ENCODE results near the gene BRF1. TPM values are rescaled to one million over a fixed set of nuclear protein-coding genes. Genes with fewer than 3 reads are reported as not detected.

Gene BRF1
- total RNA-seq, 2 experiments from 2014 or later: 25.5 to 27.4 TPM

DNA sequence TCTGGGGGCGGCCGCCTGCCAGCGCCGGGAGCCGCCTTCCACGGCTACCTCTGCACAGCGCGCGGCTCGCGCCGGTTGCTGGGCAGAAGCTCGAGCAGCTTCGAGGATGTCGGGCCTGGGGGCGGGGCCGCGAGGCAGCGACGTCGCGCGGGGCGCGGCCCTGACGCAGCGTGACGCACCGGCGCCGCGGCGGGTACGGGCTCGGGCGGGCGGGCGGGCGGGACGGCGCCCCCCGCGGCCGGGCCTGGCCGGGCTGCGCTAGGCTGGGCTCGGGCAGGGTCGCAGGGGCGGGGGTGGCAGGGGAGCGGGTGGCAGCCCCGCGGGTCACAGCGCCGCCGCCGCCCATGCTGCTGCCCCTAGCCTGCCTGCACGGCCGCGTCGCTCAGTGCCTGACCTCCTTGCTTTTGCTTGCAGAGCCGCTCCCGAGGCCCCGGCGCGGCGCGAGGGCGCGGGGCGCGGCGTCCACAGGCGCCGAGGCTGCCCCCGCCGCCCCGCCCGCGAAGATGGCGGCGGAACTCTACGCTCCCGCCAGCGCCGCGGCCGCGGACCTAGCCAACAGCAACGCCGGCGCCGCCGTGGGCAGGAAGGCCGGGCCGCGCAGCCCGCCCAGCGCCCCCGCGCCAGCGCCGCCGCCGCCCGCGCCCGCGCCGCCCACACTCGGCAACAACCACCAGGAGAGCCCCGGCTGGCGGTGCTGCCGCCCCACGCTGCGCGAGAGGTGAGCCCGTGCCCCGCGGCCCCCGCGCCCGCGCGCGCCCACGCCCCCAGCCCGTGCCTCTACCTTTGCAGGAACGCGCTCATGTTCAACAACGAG, 52.2 kb downstream of the BRF1 start, which contains the start of gene BTBD6:
Gene BTBD6, plus strand, starts transcription at position 166 of the 814 bp plus-strand sequence. Its CDS starts 179 bp downstream, at position 345.
- CTCF ChIA-PET: interaction anchor here (0.6 to 2.3 kb wide), 8 partner anchors 52 to 158 kb away, joined by 3 to 11 read pairs (median 4); partner anchors contain the start of genes BRF1 and PACS2
- no peaks in the 10 kb centered on the region for H3K9me3 Mint-ChIP-seq
- H3K27me3 Mint-ChIP-seq: no peaks in the 10 kb centered on the region
- peak within 1 kb of the TSS; percentile 49 for H3K27ac Mint-ChIP-seq
- H3K4me1 Mint-ChIP-seq (ENCODE audit: low read depth): peaks cover 25% of the 10 kb centered on the region
- peak; percentile 92 for DNase-seq
- H3K4me3 Mint-ChIP-seq: peak within 1 kb of the TSS; percentile 74
- intact Hi-C loops (cut with micrococcal nuclease): no loop called here
- POLR2A ChIA-PET: interaction anchor here (0.8 to 1.7 kb wide), 5 partner anchors 45 to 103 kb away, joined by 3 to 9 read pairs (median 4); partner anchors contain the start of gene BRF1
- H3K36me3 Mint-ChIP-seq: peaks cover 18% of the 10 kb centered on the region

DNA sequence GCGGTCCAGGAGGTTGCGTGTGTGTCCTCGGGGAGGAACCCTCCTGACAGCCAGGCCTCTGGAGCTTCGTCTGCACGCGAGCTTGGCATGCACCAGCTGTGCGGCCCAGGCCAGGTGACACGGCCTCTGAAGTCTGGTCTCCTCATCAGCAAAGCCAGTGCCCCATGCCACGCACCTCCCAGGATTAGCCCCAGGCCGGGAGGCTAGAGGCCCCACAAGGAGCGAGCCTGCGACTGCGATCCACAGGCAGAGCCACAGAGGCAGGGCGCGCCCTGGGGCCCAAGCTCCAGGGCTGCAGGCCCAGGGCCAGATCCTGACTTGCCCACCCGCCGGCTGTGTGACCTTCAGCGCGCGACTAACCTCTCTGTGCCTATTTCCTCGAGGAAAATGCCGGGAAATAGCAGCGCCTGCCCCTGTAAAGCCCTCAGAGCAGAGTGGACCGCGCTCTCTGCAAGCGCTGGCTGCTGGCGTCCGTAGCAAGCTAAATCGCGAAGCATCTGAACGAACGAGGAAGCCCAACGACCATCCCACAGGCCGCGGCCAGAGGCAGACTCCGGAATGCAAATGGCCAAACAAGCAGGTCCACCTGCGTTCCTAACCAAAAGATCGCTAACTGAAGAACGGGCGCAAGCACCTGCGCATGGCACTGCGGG, 53.0 kb downstream of the BRF1 start:
- CTCF ChIA-PET: interaction anchor here (0.6 to 2.3 kb wide), 7 partner anchors 53 to 157 kb away, joined by 3 to 11 read pairs (median 4); partner anchors contain the start of genes BRF1 and PACS2
- H3K9me3 Mint-ChIP-seq: no peaks in the 10 kb centered on the region
- H3K27me3 Mint-ChIP-seq: no peaks in the 10 kb centered on the region
- peak overlapping the region; percentile 49 for H3K27ac Mint-ChIP-seq
- peak overlapping the region; percentile 72 for H3K4me3 Mint-ChIP-seq
- POLR2A ChIA-PET: interaction anchor here (0.8 to 1.7 kb wide), 5 partner anchors 46 to 104 kb away, joined by 3 to 9 read pairs (median 4); partner anchors contain the start of gene BRF1
- intact Hi-C loops (cut with micrococcal nuclease): no loop called here
- no peak for DNase-seq
- H3K4me1 Mint-ChIP-seq (ENCODE audit: low read depth): peaks cover 25% of the 10 kb centered on the region
- peaks cover 18% of the 10 kb centered on the region for H3K36me3 Mint-ChIP-seq

DNA sequence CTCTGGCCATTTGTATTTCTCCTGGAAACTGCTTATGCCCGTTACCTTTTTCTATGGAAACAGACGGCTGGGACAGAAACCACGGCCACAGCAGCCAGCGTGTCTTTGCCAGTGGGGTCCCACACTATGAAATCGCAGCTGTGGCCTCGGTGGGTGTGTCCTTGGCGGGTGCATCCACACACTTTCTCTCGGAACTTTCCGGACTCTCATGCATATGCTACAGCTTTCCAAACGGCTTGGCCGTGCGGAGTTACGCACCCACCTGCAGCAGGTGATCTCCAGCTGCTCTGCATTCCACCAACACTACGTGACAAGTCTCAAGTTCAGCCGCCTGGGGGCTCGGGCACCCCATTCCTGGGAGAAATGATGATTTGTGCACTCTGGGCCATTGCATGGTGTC, 53.8 kb downstream of the BRF1 start:
- peak overlapping the region; percentile 72 for H3K4me3 Mint-ChIP-seq
- intact Hi-C loops (cut with micrococcal nuclease): no loop called here
- H3K27ac Mint-ChIP-seq: no peak overlapping the region
- POLR2A ChIA-PET: no interaction called here
- peaks cover 18% of the 10 kb centered on the region for H3K36me3 Mint-ChIP-seq
- no peaks in the 10 kb centered on the region for H3K9me3 Mint-ChIP-seq
- CTCF ChIA-PET: interaction anchor here (1.7 to 2.3 kb wide), 3 partner anchors 105 to 157 kb away, joined by 5 to 11 read pairs (median 9); no protein-coding TSS in a partner anchor
- no peaks in the 10 kb centered on the region for H3K27me3 Mint-ChIP-seq
- peaks cover 25% of the 10 kb centered on the region for H3K4me1 Mint-ChIP-seq (ENCODE audit: low read depth)
- no peak for DNase-seq

DNA sequence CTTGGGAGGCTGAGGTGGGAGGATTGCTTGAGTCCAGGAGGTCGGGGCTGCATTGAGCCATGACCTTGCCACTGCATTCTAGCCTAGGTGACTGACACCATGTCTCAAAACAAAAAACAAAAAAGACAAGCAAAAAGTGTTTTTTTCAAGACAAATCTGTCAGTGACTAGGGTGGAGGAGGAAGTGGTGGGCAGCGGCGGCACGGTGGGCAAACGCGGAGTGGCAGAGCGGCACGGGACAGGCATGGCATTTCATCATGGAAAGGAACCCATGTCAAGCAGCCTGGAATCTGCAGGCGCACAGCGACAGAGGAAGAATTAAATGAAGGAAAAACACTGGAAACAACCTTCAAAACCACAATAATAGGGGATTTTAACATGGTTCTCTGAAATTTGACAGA, 56.5 kb downstream of the BRF1 start:
- Mint-ChIP-seq H3K27me3 (no peaks in the 10 kb centered on the region), H3K27ac (no peak overlapping the region), H3K4me1 (ENCODE audit: low read depth) (peaks cover 13% of the 10 kb centered on the region), H3K4me3 (no peak overlapping the region), H3K36me3 (peaks cover 8% of the 10 kb centered on the region), H3K9me3 (no peaks in the 10 kb centered on the region)
- ChIA-PET POLR2A (no interaction called here), CTCF (no interaction called here)
- DNase-seq: no peak
- intact Hi-C loops (cut with micrococcal nuclease): no loop called here

DNA sequence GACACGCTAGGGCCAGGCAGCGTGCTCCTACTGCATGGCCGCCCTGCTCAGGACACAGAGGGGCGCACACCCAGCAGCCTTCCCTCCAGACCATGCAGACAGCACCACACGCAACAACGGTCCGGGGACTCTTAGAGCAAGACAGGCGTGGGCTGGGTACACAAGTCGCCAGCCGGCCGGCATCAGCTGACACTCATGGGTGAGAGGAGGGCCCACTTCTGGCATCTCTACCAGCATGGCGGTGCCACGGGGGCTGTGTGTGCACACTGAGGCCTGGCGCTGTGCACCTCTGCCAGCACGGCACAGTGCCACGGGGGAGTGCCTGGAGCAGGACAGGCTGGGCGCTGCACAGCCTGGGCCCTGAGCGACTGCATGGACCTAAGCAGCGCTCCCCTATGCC, 59.2 kb downstream of the BRF1 start:
- ChIA-PET CTCF (no interaction called here), POLR2A (no interaction called here)
- no peak for DNase-seq
- H3K4me1 Mint-ChIP-seq (ENCODE audit: low read depth): peaks cover 5% of the 10 kb centered on the region
- no peaks in the 10 kb centered on the region for H3K27me3 Mint-ChIP-seq
- H3K27ac Mint-ChIP-seq: no peak overlapping the region
- H3K36me3 Mint-ChIP-seq: peaks cover 3% of the 10 kb centered on the region
- no peak overlapping the region for H3K4me3 Mint-ChIP-seq
- H3K9me3 Mint-ChIP-seq: no peaks in the 10 kb centered on the region
- intact Hi-C loops (cut with micrococcal nuclease): no loop called here

DNA sequence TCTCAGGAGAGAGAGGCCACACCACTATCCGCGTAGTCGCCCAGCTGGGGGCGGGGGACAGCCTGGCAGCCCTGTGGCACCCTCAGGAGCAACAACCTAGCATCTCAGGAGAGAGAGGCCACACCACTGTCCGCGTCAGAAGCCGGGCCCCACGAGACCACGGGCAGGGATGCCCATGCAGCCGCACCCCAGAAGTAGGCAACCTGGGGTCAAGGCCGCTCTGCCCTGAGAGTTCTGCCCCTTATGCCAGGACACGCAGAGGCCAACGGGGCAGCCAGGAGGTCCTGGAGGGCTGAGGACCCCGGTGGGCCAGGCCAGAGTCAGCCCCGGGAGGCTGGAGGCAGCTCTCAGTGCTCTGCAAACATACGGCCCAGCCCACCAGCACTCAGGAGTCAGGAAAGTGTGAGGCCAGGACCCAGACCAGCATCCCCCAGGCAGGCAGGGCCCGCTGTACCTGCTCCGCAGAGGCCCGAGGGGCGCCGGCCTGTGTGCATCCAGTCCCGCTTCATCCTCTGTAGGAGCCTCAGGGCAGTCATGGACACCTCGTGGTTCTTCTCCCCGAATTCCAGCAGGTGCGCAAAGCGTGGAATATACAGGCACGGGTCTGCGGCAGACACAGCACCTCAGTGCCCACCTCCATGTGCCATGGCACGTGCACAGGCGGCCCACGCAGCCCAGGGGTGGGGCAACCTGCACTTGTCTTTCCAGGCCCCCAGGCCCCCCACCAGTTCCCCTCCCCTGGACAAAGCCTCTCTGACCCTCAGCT, 59.8 kb downstream of the BRF1 start:
- no peak overlapping the region for H3K27ac Mint-ChIP-seq
- ChIA-PET POLR2A (no interaction called here), CTCF (no interaction called here)
- no peak for DNase-seq
- H3K4me1 Mint-ChIP-seq (ENCODE audit: low read depth): peaks cover 4% of the 10 kb centered on the region
- H3K9me3 Mint-ChIP-seq: no peaks in the 10 kb centered on the region
- peaks cover 3% of the 10 kb centered on the region for H3K36me3 Mint-ChIP-seq
- no peak overlapping the region for H3K4me3 Mint-ChIP-seq
- no peaks in the 10 kb centered on the region for H3K27me3 Mint-ChIP-seq
- intact Hi-C loops (cut with micrococcal nuclease): no loop called here

DNA sequence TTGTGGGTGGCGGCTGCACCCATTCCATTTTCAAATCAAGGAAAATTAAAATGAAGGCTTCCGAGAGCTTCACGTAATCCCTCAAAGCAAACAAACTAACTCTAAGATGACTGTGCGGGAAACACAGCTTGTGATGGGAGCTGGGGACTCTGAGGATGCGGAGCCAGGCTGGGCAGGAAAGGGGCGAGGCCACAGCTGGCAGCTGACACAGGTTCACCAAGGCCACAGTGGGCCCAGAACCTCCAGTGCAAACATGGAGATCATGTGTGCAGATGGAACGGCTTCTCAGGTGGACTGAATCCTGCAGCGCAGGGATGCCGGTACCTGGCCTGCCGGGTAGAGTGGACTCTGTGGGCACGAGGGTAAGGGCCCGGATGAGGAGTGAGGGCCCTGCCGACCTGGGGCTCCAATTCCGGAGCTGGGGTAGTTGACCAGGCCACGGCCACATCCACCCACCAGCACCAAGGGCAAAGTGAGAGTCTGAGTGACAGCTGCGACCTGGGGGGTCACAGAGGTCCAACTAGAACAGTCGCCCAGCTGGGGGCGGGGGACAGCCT, 71.6 kb downstream of the BRF1 start:
- H3K9me3 Mint-ChIP-seq: no peaks in the 10 kb centered on the region
- no peaks in the 10 kb centered on the region for H3K27me3 Mint-ChIP-seq
- ChIA-PET CTCF (no interaction called here), POLR2A (no interaction called here)
- intact Hi-C loops (cut with micrococcal nuclease): no loop called here
- H3K4me3 Mint-ChIP-seq: no peak overlapping the region
- no peak for DNase-seq
- no peak overlapping the region for H3K27ac Mint-ChIP-seq
- peaks cover 9% of the 10 kb centered on the region for H3K36me3 Mint-ChIP-seq
- H3K4me1 Mint-ChIP-seq (ENCODE audit: low read depth): no peaks in the 10 kb centered on the region

DNA sequence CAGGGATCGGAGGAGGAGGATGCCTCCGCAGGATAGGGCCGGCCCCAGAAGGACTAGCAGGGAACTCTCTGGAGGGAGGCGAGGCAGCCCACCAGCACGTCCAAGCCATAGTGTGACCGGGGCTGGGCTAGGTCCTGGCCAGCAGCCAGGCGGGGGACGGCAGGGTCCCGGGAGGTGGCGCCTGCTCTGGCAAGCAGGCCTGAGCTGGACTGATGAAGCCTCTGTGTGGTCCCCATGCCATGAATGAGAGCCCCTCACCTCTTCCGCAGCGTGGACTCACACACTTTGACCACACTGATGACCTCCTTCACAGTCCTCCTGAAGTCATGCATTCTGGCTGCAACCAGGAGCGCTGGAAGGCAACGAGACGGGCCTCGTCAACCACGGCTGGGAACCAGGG, 72.2 kb downstream of the BRF1 start:
- intact Hi-C loops (cut with micrococcal nuclease): no loop called here
- Mint-ChIP-seq H3K27me3 (no peaks in the 10 kb centered on the region), H3K36me3 (peaks cover 11% of the 10 kb centered on the region), H3K27ac (no peak overlapping the region), H3K4me3 (no peak overlapping the region), H3K9me3 (no peaks in the 10 kb centered on the region), H3K4me1 (ENCODE audit: low read depth) (no peaks in the 10 kb centered on the region)
- CTCF ChIA-PET: no interaction called here
- POLR2A ChIA-PET: no interaction called here
- no peak for DNase-seq

DNA sequence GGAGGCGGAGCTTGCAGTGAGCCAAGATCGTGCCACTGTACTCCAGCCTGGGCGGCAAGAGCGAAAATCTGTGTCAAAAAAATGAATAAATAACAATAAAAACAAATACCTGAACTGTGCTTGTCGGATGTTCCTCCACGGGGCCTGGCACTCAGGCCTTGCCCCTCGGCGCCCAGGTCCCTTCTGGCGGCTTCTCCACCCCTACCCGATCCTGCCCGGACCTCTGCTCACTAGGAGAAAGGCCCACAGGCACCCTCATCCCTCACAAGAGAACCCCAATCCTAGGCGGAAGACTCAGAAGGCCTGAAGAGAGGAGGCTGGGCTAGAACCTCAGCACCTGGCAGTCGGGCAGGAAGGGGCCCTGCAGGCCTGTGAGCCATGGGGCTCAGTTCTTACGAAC, 73.5 kb downstream of the BRF1 start:
- H3K4me1 Mint-ChIP-seq (ENCODE audit: low read depth): no peaks in the 10 kb centered on the region
- no peak for DNase-seq
- no peaks in the 10 kb centered on the region for H3K27me3 Mint-ChIP-seq
- intact Hi-C loops (cut with micrococcal nuclease): no loop called here
- POLR2A ChIA-PET: no interaction called here
- H3K9me3 Mint-ChIP-seq: no peaks in the 10 kb centered on the region
- H3K36me3 Mint-ChIP-seq: peaks cover 15% of the 10 kb centered on the region
- H3K4me3 Mint-ChIP-seq: no peak overlapping the region
- CTCF ChIA-PET: no interaction called here
- no peak overlapping the region for H3K27ac Mint-ChIP-seq

DNA sequence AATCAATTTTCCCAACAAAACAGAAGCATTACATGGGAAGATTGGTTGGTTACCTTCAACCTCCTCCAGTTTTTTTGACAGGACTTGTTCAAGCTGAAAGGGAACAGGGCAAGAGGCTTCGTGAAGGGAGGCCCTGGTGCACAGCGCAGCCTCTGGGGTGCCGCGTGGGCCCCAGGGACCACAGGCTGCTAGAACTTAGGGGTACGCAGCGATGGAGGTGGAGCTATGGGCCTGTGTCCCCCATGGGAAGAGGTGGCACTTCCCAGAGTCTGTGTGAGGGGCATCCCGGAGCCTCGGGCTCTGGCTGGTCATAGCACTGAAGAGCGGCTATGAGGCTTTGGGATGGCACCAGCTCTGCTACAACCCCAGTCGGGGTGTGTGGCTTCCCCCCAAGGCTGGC, 74.6 kb downstream of the BRF1 start:
- Mint-ChIP-seq H3K36me3 (peaks cover 18% of the 10 kb centered on the region), H3K4me3 (no peak overlapping the region), H3K27me3 (no peaks in the 10 kb centered on the region), H3K4me1 (ENCODE audit: low read depth) (no peaks in the 10 kb centered on the region), H3K9me3 (no peaks in the 10 kb centered on the region), H3K27ac (no peak overlapping the region)
- DNase-seq: no peak
- intact Hi-C loops (cut with micrococcal nuclease): no loop called here
- ChIA-PET POLR2A (no interaction called here), CTCF (no interaction called here)

DNA sequence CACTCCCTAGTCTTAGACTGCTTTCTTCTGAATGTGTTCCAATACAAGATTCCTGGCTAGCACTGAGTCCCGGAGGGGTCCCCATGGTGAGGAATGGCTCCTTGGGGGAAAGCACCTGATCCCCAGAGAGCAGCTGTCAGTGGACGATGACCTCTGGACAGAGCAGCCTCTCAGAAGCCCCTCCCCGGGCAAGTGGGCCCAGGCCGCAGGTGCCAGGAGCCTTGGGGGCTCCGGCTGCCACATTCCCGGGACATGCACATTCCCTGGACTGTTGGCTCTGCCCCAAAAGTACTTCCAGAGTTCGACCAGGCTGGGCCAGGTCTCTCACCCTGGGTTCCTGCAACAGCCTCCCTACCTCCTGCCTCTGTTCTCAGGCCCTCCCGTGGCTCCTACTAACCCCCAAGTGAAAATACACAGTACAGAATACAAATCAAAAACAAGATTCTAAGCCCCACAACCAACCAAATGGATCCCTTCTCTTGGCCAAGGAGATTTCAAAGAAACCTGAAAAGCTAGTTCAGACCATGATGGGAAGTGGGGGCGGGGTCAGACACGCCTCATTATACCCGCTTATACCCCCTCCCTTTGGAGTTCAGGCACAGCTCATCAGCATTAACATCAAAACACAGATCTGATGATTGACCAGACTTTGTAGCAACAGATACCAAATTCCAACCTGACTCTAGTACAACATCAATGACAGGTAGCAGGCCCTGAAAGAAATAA, 75.8 kb downstream of the BRF1 start:
- intact Hi-C loops (cut with micrococcal nuclease): no loop called here
- POLR2A ChIA-PET: no interaction called here
- DNase-seq: no peak
- Mint-ChIP-seq H3K4me1 (ENCODE audit: low read depth) (no peaks in the 10 kb centered on the region), H3K4me3 (no peak overlapping the region), H3K27ac (no peak overlapping the region), H3K27me3 (no peaks in the 10 kb centered on the region), H3K9me3 (no peaks in the 10 kb centered on the region), H3K36me3 (peaks cover 19% of the 10 kb centered on the region)
- CTCF ChIA-PET: interaction anchor here (1.0 kb wide), 1 partner anchor 127 kb away, joined by 3 read pairs; no protein-coding TSS in a partner anchor

Measured in activated CD4-positive, alpha-beta memory T cell treated with anti-CD3 and anti-CD28 coated beads for 36 hours (primary cell).